Measurements from ENCODE around the gene CCL4L2. TPM values are rescaled to one million over a fixed set of nuclear protein-coding genes. Genes with fewer than 3 reads are reported as not detected.
"Not testable (repeated sequence)": the region's sequence is repeated elsewhere in the genome, so short reads cannot be mapped to it uniquely, and the experiment has no call there.

The CCL4L2 gene
- total RNA-seq, 1 donor from 2014 or later = not detected

- H3K36me3 Mint-ChIP-seq (ENCODE audit: unreplicated experiment) = no peaks in the 10 kb centered on the region
- no peak for TF ChIP-seq CTCF (IDR thresholded peaks at IDR 0.05)
These were observed 2.1 kb downstream of the CCL4L2 start for GRCh38 chr17:36212966-36213365.

GRCh38 chr17:36213695-36214094 is 2.8 kb downstream of the CCL4L2 start:
- no peak overlapping the region for H3K27ac Mint-ChIP-seq (ENCODE audit: unreplicated experiment)
- H3K36me3 Mint-ChIP-seq (ENCODE audit: unreplicated experiment) = no peaks in the 10 kb centered on the region
- peaks cover 4% of the 10 kb centered on the region for H3K9me3 Mint-ChIP-seq (ENCODE audit: unreplicated experiment)
- H3K4me1 Mint-ChIP-seq (ENCODE audit: unreplicated experiment) = no peaks in the 10 kb centered on the region
- H3K27me3 Mint-ChIP-seq (ENCODE audit: unreplicated experiment) = peaks cover 30% of the 10 kb centered on the region
- H3K4me3 Mint-ChIP-seq (ENCODE audit: unreplicated experiment) = no peak overlapping the region
- no peak for DNase-seq (ENCODE audit: extremely low spot score, unreplicated experiment)
- TF ChIP-seq CTCF (IDR thresholded peaks at IDR 0.05) = no peak

More at GRCh38 chr17:36212966-36213365, 2.1 kb downstream of the CCL4L2 start:
- H3K27ac Mint-ChIP-seq (ENCODE audit: unreplicated experiment) = no peak overlapping the region
- H3K27me3 Mint-ChIP-seq (ENCODE audit: unreplicated experiment) = peaks cover 28% of the 10 kb centered on the region
- peaks cover 4% of the 10 kb centered on the region for H3K9me3 Mint-ChIP-seq (ENCODE audit: unreplicated experiment)
- no peaks in the 10 kb centered on the region for H3K4me1 Mint-ChIP-seq (ENCODE audit: unreplicated experiment)
- no peak overlapping the region for H3K4me3 Mint-ChIP-seq (ENCODE audit: unreplicated experiment)
- no peak for DNase-seq (ENCODE audit: extremely low spot score, unreplicated experiment)

GRCh38 chr17:36214918-36215317 is 4.1 kb downstream of the CCL4L2 start:
- no peak overlapping the region for H3K27ac Mint-ChIP-seq (ENCODE audit: unreplicated experiment)
- peaks cover 12% of the 10 kb centered on the region for H3K9me3 Mint-ChIP-seq (ENCODE audit: unreplicated experiment)
- no peak for DNase-seq (ENCODE audit: extremely low spot score, unreplicated experiment)
- no peak overlapping the region for H3K4me3 Mint-ChIP-seq (ENCODE audit: unreplicated experiment)
- H3K36me3 Mint-ChIP-seq (ENCODE audit: unreplicated experiment) = no peaks in the 10 kb centered on the region
- H3K4me1 Mint-ChIP-seq (ENCODE audit: unreplicated experiment) = no peaks in the 10 kb centered on the region
- H3K27me3 Mint-ChIP-seq (ENCODE audit: unreplicated experiment) = peaks cover 30% of the 10 kb centered on the region
- TF ChIP-seq CTCF (IDR thresholded peaks at IDR 0.05) = no peak

- Mint-ChIP-seq H3K9me3 (ENCODE audit: unreplicated experiment) (peaks cover 12% of the 10 kb centered on the region), H3K27me3 (ENCODE audit: unreplicated experiment) (peaks cover 30% of the 10 kb centered on the region)
- not testable (repeated sequence) for H3K4me1 Mint-ChIP-seq (ENCODE audit: unreplicated experiment); H3K27ac Mint-ChIP-seq (ENCODE audit: unreplicated experiment); H3K36me3 Mint-ChIP-seq (ENCODE audit: unreplicated experiment); DNase-seq (ENCODE audit: extremely low spot score, unreplicated experiment); H3K4me3 Mint-ChIP-seq (ENCODE audit: unreplicated experiment)
These were observed 4.8 kb downstream of the CCL4L2 start for GRCh38 chr17:36215406-36216308.

- Mint-ChIP-seq H3K27me3 (ENCODE audit: unreplicated experiment) (peaks cover 11% of the 10 kb centered on the region), H3K9me3 (ENCODE audit: unreplicated experiment) (peaks cover 12% of the 10 kb centered on the region)
- not testable (repeated sequence) for H3K27ac Mint-ChIP-seq (ENCODE audit: unreplicated experiment); H3K4me3 Mint-ChIP-seq (ENCODE audit: unreplicated experiment); H3K36me3 Mint-ChIP-seq (ENCODE audit: unreplicated experiment); H3K4me1 Mint-ChIP-seq (ENCODE audit: unreplicated experiment)
- peak; percentile 49 for DNase-seq (ENCODE audit: extremely low spot score, unreplicated experiment)
These were observed 8.7 kb downstream of the CCL4L2 start for GRCh38 chr17:36219556-36219955.

- H3K36me3 Mint-ChIP-seq (ENCODE audit: unreplicated experiment); H3K27me3 Mint-ChIP-seq (ENCODE audit: unreplicated experiment); H3K4me3 Mint-ChIP-seq (ENCODE audit: unreplicated experiment); H3K27ac Mint-ChIP-seq (ENCODE audit: unreplicated experiment); H3K4me1 Mint-ChIP-seq (ENCODE audit: unreplicated experiment): not testable (repeated sequence)
- DNase-seq (ENCODE audit: extremely low spot score, unreplicated experiment) = peak; percentile 67
- H3K9me3 Mint-ChIP-seq (ENCODE audit: unreplicated experiment) = peaks cover 12% of the 10 kb centered on the region
These were observed 10.1 kb downstream of the CCL4L2 start for GRCh38 chr17:36220737-36221580.

- not testable (repeated sequence) for H3K4me1 Mint-ChIP-seq (ENCODE audit: unreplicated experiment); H3K36me3 Mint-ChIP-seq (ENCODE audit: unreplicated experiment); H3K27ac Mint-ChIP-seq (ENCODE audit: unreplicated experiment); H3K27me3 Mint-ChIP-seq (ENCODE audit: unreplicated experiment); H3K4me3 Mint-ChIP-seq (ENCODE audit: unreplicated experiment)
- peak; percentile 70 for DNase-seq (ENCODE audit: extremely low spot score, unreplicated experiment)
- peaks cover 12% of the 10 kb centered on the region for H3K9me3 Mint-ChIP-seq (ENCODE audit: unreplicated experiment)
These were observed 10.8 kb downstream of the CCL4L2 start for GRCh38 chr17:36221581-36222100.

- H3K27me3 Mint-ChIP-seq (ENCODE audit: unreplicated experiment); H3K27ac Mint-ChIP-seq (ENCODE audit: unreplicated experiment); H3K36me3 Mint-ChIP-seq (ENCODE audit: unreplicated experiment); H3K4me1 Mint-ChIP-seq (ENCODE audit: unreplicated experiment); H3K9me3 Mint-ChIP-seq (ENCODE audit: unreplicated experiment); H3K4me3 Mint-ChIP-seq (ENCODE audit: unreplicated experiment); DNase-seq (ENCODE audit: extremely low spot score, unreplicated experiment): not testable (repeated sequence)
These were observed 12.1 kb downstream of the CCL4L2 start for GRCh38 chr17:36222967-36223366.

Measured in osteocyte (in vitro differentiated cells).